ENCODE data around the gene HNRNPH2.

DNA sequence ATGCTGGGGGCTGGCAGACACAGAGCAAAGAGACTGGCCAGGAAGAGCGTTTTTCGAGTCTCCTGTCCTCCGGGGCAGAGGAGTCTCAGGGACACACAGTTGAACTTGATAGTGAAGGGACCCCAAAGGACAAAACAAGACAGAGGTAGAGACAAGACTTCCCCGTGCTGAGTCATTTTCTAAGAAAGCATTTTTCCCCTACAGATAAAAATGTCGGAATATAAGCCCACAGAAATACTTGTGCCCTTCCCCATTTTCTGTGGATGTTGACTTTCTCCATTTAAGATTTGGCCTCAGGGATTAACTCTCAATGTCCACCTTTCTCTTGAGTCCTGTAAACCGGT, 21.5 kb upstream of the HNRNPH2 start:
- TF ChIP-seq, protein P1, sequence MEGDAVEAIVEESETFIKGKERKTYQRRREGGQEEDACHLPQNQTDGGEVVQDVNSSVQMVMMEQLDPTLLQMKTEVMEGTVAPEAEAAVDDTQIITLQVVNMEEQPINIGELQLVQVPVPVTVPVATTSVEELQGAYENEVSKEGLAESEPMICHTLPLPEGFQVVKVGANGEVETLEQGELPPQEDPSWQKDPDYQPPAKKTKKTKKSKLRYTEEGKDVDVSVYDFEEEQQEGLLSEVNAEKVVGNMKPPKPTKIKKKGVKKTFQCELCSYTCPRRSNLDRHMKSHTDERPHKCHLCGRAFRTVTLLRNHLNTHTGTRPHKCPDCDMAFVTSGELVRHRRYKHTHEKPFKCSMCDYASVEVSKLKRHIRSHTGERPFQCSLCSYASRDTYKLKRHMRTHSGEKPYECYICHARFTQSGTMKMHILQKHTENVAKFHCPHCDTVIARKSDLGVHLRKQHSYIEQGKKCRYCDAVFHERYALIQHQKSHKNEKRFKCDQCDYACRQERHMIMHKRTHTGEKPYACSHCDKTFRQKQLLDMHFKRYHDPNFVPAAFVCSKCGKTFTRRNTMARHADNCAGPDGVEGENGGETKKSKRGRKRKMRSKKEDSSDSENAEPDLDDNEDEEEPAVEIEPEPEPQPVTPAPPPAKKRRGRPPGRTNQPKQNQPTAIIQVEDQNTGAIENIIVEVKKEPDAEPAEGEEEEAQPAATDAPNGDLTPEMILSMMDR (conservative IDR thresholded peaks at IDR 0.05 in 1 of 2, IDR thresholded peaks at IDR 0.05 in 1 of 2; ENCODE audit: extremely low read depth in 1 of 2, insufficient read depth in 1 of 2, low read depth in 1 of 2, low read length in 2 of 2) = no peak
- TF ChIP-seq EZH2 (IDR thresholded peaks at IDR 0.05; ENCODE audit: borderline replicate concordance, low read length) = no peak
